Spleen (tissue), 7 donors: ENCODE measurements around the gene DNM3.

Experiments
- CTCF ChIP-seq, 11 experiments: fragments of 200-600 bp in 7 of 11; fragments of 450-650 bp in 4 of 11; sonication (generic) in 4 of 11; IDR thresholded peaks in 8 of 11; conservative IDR thresholded peaks in 3 of 11; 1 replicate in 7 of 11; 2 replicates in 4 of 11; pipeline versions ENCODE4 v1.4.0 to v1.8.0; 2016 to 2021; ENCODE audit warnings: antibody characterized with exemption in 11 of 11, inconsistent platforms in 4 of 11, mild to moderate bottlenecking in 1 of 11
- POLR2A ChIP-seq, 3 donors: fragments of 450-650 bp; IDR thresholded peaks; one replicate each; pipeline ENCODE4 v1.5.1; 2017; ENCODE audit warnings: antibody characterized with exemption in 3 of 3, mild to moderate bottlenecking in 1 of 3
- POLR2AphosphoS5 ChIP-seq, 3 donors: sonication (generic); formaldehyde crosslinking; IDR thresholded peaks; one replicate each; pipeline ENCODE4 v1.5.1; 2017; ENCODE audit warnings: antibody characterized with exemption in 3 of 3
- donor health status: DM: no; HTN: no; CAD: no; lungs with moderate emphysema.
- donor health status: DM: no; HTN: no; CAD: no.
- donor health status: DM: no; HTN: no; CAD: no.

GRCh38 chr1:172270605-172271004, 429.3 kb downstream of the DNM3 start:
- no peak for TF ChIP-seq POLR2AphosphoS5 (IDR thresholded peaks at IDR 0.05)
- no peak for TF ChIP-seq POLR2A (IDR thresholded peaks at IDR 0.05)
- no peak for TF ChIP-seq CTCF (IDR thresholded peaks at IDR 0.05 in 8 of 11, conservative IDR thresholded peaks at IDR 0.05 in 3 of 11)
